Measurements from ENCODE around the gene RHPN2. TPM values are rescaled to one million over a fixed set of nuclear protein-coding genes. Genes with fewer than 3 reads are reported as not detected.

Gene RHPN2
- total RNA-seq, 1 donor from 2014 or later = 3.4 TPM

GRCh38 chr19:33094436-33095067 lies 29.9 kb upstream of the RHPN2 start:
- Histone ChIP-seq H3K27ac (no peak overlapping the region), H3K4me1 (no peaks in the 10 kb centered on the region), H3K36me3 (peaks cover 0 to 83% of the 10 kb centered on the region in 2 donors), H3K4me3 (no peak overlapping the region), H3K9me3 (no peaks in the 10 kb centered on the region), H3K27me3 (no peaks in the 10 kb centered on the region)
- TF ChIP-seq POLR2A (IDR thresholded peaks at IDR 0.05) = no peak
- no peak for TF ChIP-seq POLR2AphosphoS5 (IDR thresholded peaks at IDR 0.05; ENCODE audit: insufficient read depth in 1 of 2, low read depth in 1 of 2)
- TF ChIP-seq CTCF (IDR thresholded peaks at IDR 0.05) = no peak
- intact Hi-C loops (cut with DNase I) = no loop called here
- DNase-seq (ENCODE audit: extremely low spot score in 2 of 2) = no peak

- peaks cover 3 to 86% of the 10 kb centered on the region in 2 donors for H3K36me3 ChIP-seq
- H3K27me3 ChIP-seq = no peaks in the 10 kb centered on the region
- H3K9me3 ChIP-seq = no peaks in the 10 kb centered on the region
- TF ChIP-seq POLR2AphosphoS5 (IDR thresholded peaks at IDR 0.05; ENCODE audit: insufficient read depth in 1 of 2, low read depth in 1 of 2) = no peak
- H3K4me1 ChIP-seq = no peaks in the 10 kb centered on the region
- no peak for DNase-seq (ENCODE audit: extremely low spot score in 2 of 2)
- no peak overlapping the region for H3K27ac ChIP-seq
- intact Hi-C loops (cut with DNase I) = no loop called here
- no peak overlapping the region for H3K4me3 ChIP-seq
Measured at GRCh38 chr19:33093420-33094210, 28.9 kb upstream of the RHPN2 start.

- TF ChIP-seq POLR2AphosphoS5 (IDR thresholded peaks at IDR 0.05; ENCODE audit: insufficient read depth in 1 of 2, low read depth in 1 of 2) (no peak), CTCF (IDR thresholded peaks at IDR 0.05) (no peak), POLR2A (IDR thresholded peaks at IDR 0.05) (no peak)
- intact Hi-C loops (cut with DNase I) = no loop called here
- Histone ChIP-seq H3K27ac (no peak overlapping the region), H3K36me3 (peaks cover 3 to 58% of the 10 kb centered on the region in 2 donors), H3K27me3 (no peaks in the 10 kb centered on the region), H3K4me1 (no peaks in the 10 kb centered on the region), H3K4me3 (no peak overlapping the region), H3K9me3 (no peaks in the 10 kb centered on the region)
- DNase-seq (ENCODE audit: extremely low spot score in 2 of 2) = no peak
Measured at GRCh38 chr19:33090179-33090578, 25.5 kb upstream of the RHPN2 start.

GRCh38 chr19:33089010-33089409 lies 24.3 kb upstream of the RHPN2 start:
- no peaks in the 10 kb centered on the region for H3K9me3 ChIP-seq
- no peak for TF ChIP-seq POLR2A (IDR thresholded peaks at IDR 0.05)
- TF ChIP-seq POLR2AphosphoS5 (IDR thresholded peaks at IDR 0.05; ENCODE audit: insufficient read depth in 1 of 2, low read depth in 1 of 2) = no peak
- no peak for TF ChIP-seq CTCF (IDR thresholded peaks at IDR 0.05)
- no peak overlapping the region for H3K27ac ChIP-seq
- H3K4me1 ChIP-seq = no peaks in the 10 kb centered on the region
- no peak overlapping the region for H3K4me3 ChIP-seq
- peaks cover 3 to 46% of the 10 kb centered on the region in 2 donors for H3K36me3 ChIP-seq
- no peaks in the 10 kb centered on the region for H3K27me3 ChIP-seq
- DNase-seq (ENCODE audit: extremely low spot score in 2 of 2) = no peak
- intact Hi-C loops (cut with DNase I) = no loop called here

- H3K4me1 ChIP-seq = peaks cover 9% of the 10 kb centered on the region
- intact Hi-C loops (cut with DNase I) = no loop called here
- no peaks in the 10 kb centered on the region for H3K9me3 ChIP-seq
- no peak overlapping the region for H3K27ac ChIP-seq
- TF ChIP-seq POLR2AphosphoS5 (IDR thresholded peaks at IDR 0.05; ENCODE audit: insufficient read depth in 1 of 2, low read depth in 1 of 2) (no peak), CTCF (IDR thresholded peaks at IDR 0.05) (no peak), POLR2A (IDR thresholded peaks at IDR 0.05) (no peak)
- no peaks in the 10 kb centered on the region for H3K27me3 ChIP-seq
- no peak overlapping the region for H3K4me3 ChIP-seq
- no peak for DNase-seq (ENCODE audit: extremely low spot score in 2 of 2)
- peaks cover 3 to 34% of the 10 kb centered on the region in 2 donors for H3K36me3 ChIP-seq
Measured at GRCh38 chr19:33086955-33087354, 22.3 kb upstream of the RHPN2 start.

All from vagina (tissue), 2 donors.